ENCODE measurements around the gene PEX11B. TPM values are rescaled to one million over a fixed set of nuclear protein-coding genes. Genes with fewer than 3 reads are reported as not detected.
A peak's percentile ranks its signal among the peaks of the same experiment; 100 is the strongest.

Gene PEX11B
- total RNA-seq, 3 donors from 2014 or later, result 20.3 to 40.1 (median 22.0) TPM

GRCh38 chr1:145895471-145895870 lies 23.0 kb downstream of the PEX11B start:
- no peaks in the 10 kb centered on the region for H3K9me3 ChIP-seq

GRCh38 chr1:145893306-145894055 lies 25.0 kb downstream of the PEX11B start:
- Histone ChIP-seq H3K4me3 (no peak overlapping the region), H3K27ac (peak overlapping the region; percentile 96 to 98), H3K36me3 (no peaks in the 10 kb centered on the region), H3K27me3 (no peaks in the 10 kb centered on the region), H3K4me1 (peaks cover 7 to 35% of the 10 kb centered on the region in 2 donors), H3K9me3 (no peaks in the 10 kb centered on the region)
- intact Hi-C loops (cut with DNase I; ENCODE audit: low total_unique reads), result no loop called here
- no peak for DNase-seq (ENCODE audit: low spot score in 2 of 2)
- TF ChIP-seq CTCF (IDR thresholded peaks at IDR 0.05) (no peak), POLR2AphosphoS5 (IDR thresholded peaks at IDR 0.05) (no peak), POLR2A (IDR thresholded peaks at IDR 0.05) (no peak)

More at GRCh38 chr1:145895471-145895870, 23.0 kb downstream of the PEX11B start:
- DNase-seq (ENCODE audit: low spot score in 2 of 2), result no peak
- H3K36me3 ChIP-seq, result no peaks in the 10 kb centered on the region
- intact Hi-C loops (cut with DNase I; ENCODE audit: low total_unique reads), result no loop called here
- H3K4me1 ChIP-seq, result peaks cover 7 to 24% of the 10 kb centered on the region in 2 donors
- H3K4me3 ChIP-seq, result no peak overlapping the region
- peak overlapping the region in 1 of 2 donors; percentile 23 for H3K27ac ChIP-seq
- H3K27me3 ChIP-seq, result no peaks in the 10 kb centered on the region
- TF ChIP-seq CTCF (IDR thresholded peaks at IDR 0.05), result no peak
- no peak for TF ChIP-seq POLR2AphosphoS5 (IDR thresholded peaks at IDR 0.05)
- no peak for TF ChIP-seq POLR2A (IDR thresholded peaks at IDR 0.05)

GRCh38 chr1:145892486-145893087 lies 25.9 kb downstream of the PEX11B start:
- Histone ChIP-seq H3K4me1 (peaks cover 7 to 35% of the 10 kb centered on the region in 2 donors), H3K4me3 (peak overlapping the region in 2 of 3 donors; percentile 19 to 55), H3K27ac (peak overlapping the region; percentile 96 to 98), H3K9me3 (no peaks in the 10 kb centered on the region), H3K27me3 (no peaks in the 10 kb centered on the region), H3K36me3 (no peaks in the 10 kb centered on the region)
- intact Hi-C loops (cut with DNase I; ENCODE audit: low total_unique reads), result no loop called here
- TF ChIP-seq CTCF (IDR thresholded peaks at IDR 0.05) (no peak), POLR2AphosphoS5 (IDR thresholded peaks at IDR 0.05) (no peak), POLR2A (IDR thresholded peaks at IDR 0.05) (no peak)
- peak in 1 of 2 donors; percentile 58 for DNase-seq (ENCODE audit: low spot score in 2 of 2)

- Histone ChIP-seq H3K4me3 (peak overlapping the region; percentile 11 to 55 (median 19)), H3K9me3 (no peaks in the 10 kb centered on the region), H3K4me1 (peaks cover 7 to 35% of the 10 kb centered on the region in 2 donors), H3K27ac (peak overlapping the region; percentile 96 to 98), H3K27me3 (no peaks in the 10 kb centered on the region), H3K36me3 (no peaks in the 10 kb centered on the region)
- peak; percentile 12 for TF ChIP-seq POLR2A (IDR thresholded peaks at IDR 0.05)
- peak; percentile 93 to 99 (median 97) for TF ChIP-seq CTCF (IDR thresholded peaks at IDR 0.05)
- peak; percentile 88 to 95 (median 94) for TF ChIP-seq POLR2AphosphoS5 (IDR thresholded peaks at IDR 0.05)
- intact Hi-C loops (cut with DNase I; ENCODE audit: low total_unique reads), result no loop called here
- DNase-seq (ENCODE audit: low spot score in 2 of 2), result peak; percentile 98 to 99
Observed at GRCh38 chr1:145891587-145892485, 26.7 kb downstream of the PEX11B start.
